Endothelial cell of umbilical vein (primary cell): ENCODE results near the gene PTGIR.

Experiments used
- CTCF ChIP-seq, 2 donors: IDR thresholded peaks; 1 replicate in 1 of 2; 2 replicates in 1 of 2; pipeline ENCODE4 v1.5.1; 2011; ENCODE audit warnings: low read length in 2 of 2, mild to moderate bottlenecking in 2 of 2, moderate library complexity in 2 of 2, control low read depth in 1 of 2, inconsistent platforms in 1 of 2, low read depth in 1 of 2; ENCODE audit not compliant: insufficient read depth in 1 of 2; ENCODE audit errors: extremely low read depth in 1 of 2
- EZH2 ChIP-seq: IDR thresholded peaks from 2 replicates; pipeline ENCODE4 v1.6.1; 2012; ENCODE audit warnings: borderline replicate concordance, low read depth, mild to moderate bottlenecking, moderate library complexity, low read length, inconsistent platforms; ENCODE audit not compliant: severe bottlenecking
- FOS ChIP-seq: IDR thresholded peaks from 2 replicates; pipeline ENCODE4 v1.6.1; 2011; ENCODE audit warnings: mild to moderate bottlenecking, low read length, moderate library complexity, borderline replicate concordance; ENCODE audit not compliant: insufficient read depth
- POLR2A ChIP-seq: IDR thresholded peaks from 2 replicates; pipeline ENCODE4 v1.6.1; 2012; ENCODE audit warnings: low read depth, mild to moderate bottlenecking, control low read depth, low read length
- POLR2AphosphoS5 ChIP-seq: IDR thresholded peaks from 2 replicates; pipeline ENCODE4 v1.6.1; 2012; ENCODE audit warnings: low read depth, mild to moderate bottlenecking, control low read depth, low read length, moderate library complexity; ENCODE audit not compliant: insufficient read depth
- TF ChIP-seq, protein P1 (sequence below): IDR thresholded peaks from 2 replicates; pipeline ENCODE4 v1.6.1; 2011; ENCODE audit not compliant: insufficient read depth, insufficient read length

- TF ChIP-seq POLR2A (no peak), CTCF (IDR thresholded peaks at IDR 0.05; ENCODE audit: extremely low read depth in 1 of 2, insufficient read depth in 1 of 2, low read depth in 1 of 2, low read length in 2 of 2) (no peak), EZH2 (no peak), POLR2AphosphoS5 (no peak), FOS (no peak)
- TF ChIP-seq, protein P1, sequence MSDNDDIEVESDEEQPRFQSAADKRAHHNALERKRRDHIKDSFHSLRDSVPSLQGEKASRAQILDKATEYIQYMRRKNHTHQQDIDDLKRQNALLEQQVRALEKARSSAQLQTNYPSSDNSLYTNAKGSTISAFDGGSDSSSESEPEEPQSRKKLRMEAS: no peak
Observed at GRCh38 chr19:46615966-46616365, 8.9 kb downstream of the PTGIR start.
